Measurements from ENCODE around the gene DSCAM.

Gene DSCAM

GRCh38 chr21:40730426-40730800 lies 116.5 kb downstream of the DSCAM start:
- no peak for TF ChIP-seq CTCF (IDR thresholded peaks at IDR 0.05; ENCODE audit: low read depth, low read length, missing control alignments)
- in situ Hi-C loops (cut with HindIII; ENCODE audit: low pct_ligation_motif_present, low sequenced_read_pairs), result no loop called here
- H3K27ac ChIP-seq, result no peak overlapping the region

GRCh38 chr21:40729761-40730425 lies 117.1 kb downstream of the DSCAM start:
- no peak for DNase-seq
- in situ Hi-C loops (cut with HindIII; ENCODE audit: low pct_ligation_motif_present, low sequenced_read_pairs), result no loop called here
- Histone ChIP-seq H3K27ac (no peak overlapping the region), H3K36me3 (replicated peaks) (no peaks in the 10 kb centered on the region), H3K4me3 (ENCODE audit: low read depth, low read length) (no peak overlapping the region), H3K27me3 (replicated peaks) (no peaks in the 10 kb centered on the region)
- no peak for TF ChIP-seq CTCF (IDR thresholded peaks at IDR 0.05; ENCODE audit: low read depth, low read length, missing control alignments)

More at GRCh38 chr21:40730426-40730800, 116.5 kb downstream of the DSCAM start:
- no peak overlapping the region for H3K4me3 ChIP-seq (ENCODE audit: low read depth, low read length)
- no peaks in the 10 kb centered on the region for H3K36me3 ChIP-seq (replicated peaks)
- H3K27me3 ChIP-seq (replicated peaks), result no peaks in the 10 kb centered on the region
- no peak for DNase-seq

GRCh38 chr21:40723966-40724365 lies 123.0 kb downstream of the DSCAM start:
- TF ChIP-seq CTCF (IDR thresholded peaks at IDR 0.05; ENCODE audit: low read depth, low read length, missing control alignments), result no peak
- DNase-seq, result no peak
- Histone ChIP-seq H3K36me3 (replicated peaks) (no peaks in the 10 kb centered on the region), H3K27ac (no peak overlapping the region), H3K4me3 (ENCODE audit: low read depth, low read length) (no peak overlapping the region), H3K27me3 (replicated peaks) (no peaks in the 10 kb centered on the region)
- in situ Hi-C loops (cut with HindIII; ENCODE audit: low pct_ligation_motif_present, low sequenced_read_pairs), result no loop called here

- Histone ChIP-seq H3K27me3 (replicated peaks) (no peaks in the 10 kb centered on the region), H3K27ac (no peak overlapping the region), H3K36me3 (replicated peaks) (no peaks in the 10 kb centered on the region), H3K4me3 (ENCODE audit: low read depth, low read length) (no peak overlapping the region)
- DNase-seq, result no peak
- in situ Hi-C loops (cut with HindIII; ENCODE audit: low pct_ligation_motif_present, low sequenced_read_pairs), result no loop called here
- TF ChIP-seq CTCF (IDR thresholded peaks at IDR 0.05; ENCODE audit: low read depth, low read length, missing control alignments), result no peak
These were observed 123.6 kb downstream of the DSCAM start for GRCh38 chr21:40723317-40723716.

GRCh38 chr21:40719615-40720014 lies 127.3 kb downstream of the DSCAM start:
- H3K36me3 ChIP-seq (replicated peaks), result no peaks in the 10 kb centered on the region
- in situ Hi-C loops (cut with HindIII; ENCODE audit: low pct_ligation_motif_present, low sequenced_read_pairs), result no loop called here
- H3K27me3 ChIP-seq (replicated peaks), result no peaks in the 10 kb centered on the region
- no peak for DNase-seq
- H3K27ac ChIP-seq, result no peak overlapping the region
- H3K4me3 ChIP-seq (ENCODE audit: low read depth, low read length), result no peak overlapping the region
- no peak for TF ChIP-seq CTCF (IDR thresholded peaks at IDR 0.05; ENCODE audit: low read depth, low read length, missing control alignments)

- Histone ChIP-seq H3K36me3 (replicated peaks) (no peaks in the 10 kb centered on the region), H3K27ac (no peak overlapping the region), H3K4me3 (ENCODE audit: low read depth, low read length) (no peak overlapping the region), H3K27me3 (replicated peaks) (no peaks in the 10 kb centered on the region)
- in situ Hi-C loops (cut with HindIII; ENCODE audit: low pct_ligation_motif_present, low sequenced_read_pairs), result no loop called here
- no peak for DNase-seq
- no peak for TF ChIP-seq CTCF (IDR thresholded peaks at IDR 0.05; ENCODE audit: low read depth, low read length, missing control alignments)
These were observed 129.9 kb downstream of the DSCAM start for GRCh38 chr21:40717028-40717427.
